Mesodermal cell (in vitro differentiated cells): ENCODE measurements around the gene IL22RA1.

Experiments used
- H3K27ac ChIP-seq: 2 replicates; pipeline ENCODE4 v1.7.0; 2013; ENCODE audit warnings: mild to moderate bottlenecking, low read depth, low read length, moderate library complexity; ENCODE audit not compliant: severe bottlenecking
- H3K36me3 ChIP-seq: 2 replicates; pipeline ENCODE4 v1.7.1; 2013; ENCODE audit warnings: mild to moderate bottlenecking, low read length, moderate library complexity; ENCODE audit not compliant: control insufficient read depth, insufficient read depth
- H3K4me1 ChIP-seq: one replicate; pipeline ENCODE4 v1.7.1; 2013; ENCODE audit warnings: mild to moderate bottlenecking, low read length; ENCODE audit not compliant: insufficient read depth, control insufficient read depth, poor library complexity, severe bottlenecking
- H3K4me3 ChIP-seq: 2 replicates; pipeline ENCODE4 v1.7.0; 2013; ENCODE audit warnings: low read length, control low read depth, mild to moderate bottlenecking; ENCODE audit not compliant: insufficient read depth, poor library complexity, severe bottlenecking; ENCODE audit errors: extremely low read depth
- H3K9me3 ChIP-seq: 2 replicates; pipeline ENCODE4 v1.7.1; 2013; ENCODE audit warnings: mild to moderate bottlenecking, low read length, moderate library complexity; ENCODE audit not compliant: control insufficient read depth
- WGBS, 2 experiments: methylation state at CpG; one replicate each; pipeline ENCODE4 v1.1.5; 2013; ENCODE audit warnings: missing lambda C conversion rate in 2 of 2; ENCODE audit not compliant: insufficient coverage in 2 of 2; 5-methylcytosine and 5-hydroxymethylcytosine counted together

The IL22RA1 gene

DNA sequence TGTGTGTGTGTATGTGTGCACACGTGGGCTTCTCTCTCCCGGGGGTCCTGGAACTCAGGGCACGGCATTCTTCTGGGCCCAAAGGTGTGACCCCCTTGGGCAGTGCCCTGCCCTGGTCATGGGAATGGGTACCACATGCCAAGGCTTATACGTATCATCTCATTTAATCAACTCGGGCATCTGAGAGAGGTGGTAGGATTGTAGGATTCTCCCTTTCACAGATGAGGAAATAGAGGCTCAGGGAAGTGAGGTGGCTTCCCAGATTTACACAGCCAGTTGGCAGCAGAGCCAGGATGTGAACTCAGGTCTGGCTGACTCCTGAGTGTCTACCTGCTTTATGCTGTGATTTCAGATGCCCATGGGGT, 46.2 kb downstream of the IL22RA1 start:
- H3K36me3 ChIP-seq = no peaks in the 10 kb centered on the region
- H3K27ac ChIP-seq = no peak overlapping the region
- 97 to 100% methylated on average over 2 to 4 of the region's 5 CpGs for WGBS, 2 experiments
- H3K4me1 ChIP-seq = no peaks in the 10 kb centered on the region
- no peaks in the 10 kb centered on the region for H3K9me3 ChIP-seq
- no peak overlapping the region for H3K4me3 ChIP-seq

DNA sequence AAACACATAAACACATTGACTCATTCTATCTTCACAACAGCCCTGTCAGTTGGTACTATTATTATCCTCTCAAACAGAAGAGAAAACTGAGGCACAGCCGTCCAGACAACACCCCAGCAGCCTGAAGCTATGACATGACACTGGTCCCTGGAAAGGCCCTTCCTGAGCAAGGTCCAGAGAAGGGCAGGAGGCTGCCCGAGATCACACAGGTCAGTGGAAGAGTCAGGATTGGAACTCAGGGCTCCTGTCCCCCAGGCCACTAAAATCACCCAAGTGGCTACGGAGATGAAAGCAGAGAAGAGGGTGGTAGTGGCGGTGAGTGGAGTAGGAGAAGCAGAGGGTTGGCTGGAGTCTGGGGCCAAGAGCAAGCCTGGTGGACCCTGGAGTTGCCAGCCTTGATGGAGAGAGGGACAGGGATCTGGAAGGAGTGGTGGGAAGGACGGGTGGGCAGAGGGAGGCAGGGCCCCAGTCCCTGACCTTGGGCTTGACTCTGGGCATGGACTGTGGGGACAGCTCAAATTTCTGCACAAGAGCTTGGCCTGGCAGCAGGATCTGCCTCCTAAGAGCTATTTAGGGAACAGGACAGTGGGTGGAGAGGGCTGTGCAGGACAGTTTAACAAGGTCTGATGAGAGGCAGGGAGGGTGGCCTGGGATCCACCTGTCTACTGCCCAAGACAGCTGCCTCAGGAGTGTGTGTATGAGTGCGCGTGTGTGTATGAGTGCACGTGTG, 46.8 kb downstream of the IL22RA1 start:
- 91% methylated on average over 4 to 8 of the region's 8 CpGs for WGBS, 2 experiments
- Histone ChIP-seq H3K4me3 (no peak overlapping the region), H3K4me1 (no peaks in the 10 kb centered on the region), H3K36me3 (no peaks in the 10 kb centered on the region), H3K27ac (no peak overlapping the region), H3K9me3 (no peaks in the 10 kb centered on the region)

DNA sequence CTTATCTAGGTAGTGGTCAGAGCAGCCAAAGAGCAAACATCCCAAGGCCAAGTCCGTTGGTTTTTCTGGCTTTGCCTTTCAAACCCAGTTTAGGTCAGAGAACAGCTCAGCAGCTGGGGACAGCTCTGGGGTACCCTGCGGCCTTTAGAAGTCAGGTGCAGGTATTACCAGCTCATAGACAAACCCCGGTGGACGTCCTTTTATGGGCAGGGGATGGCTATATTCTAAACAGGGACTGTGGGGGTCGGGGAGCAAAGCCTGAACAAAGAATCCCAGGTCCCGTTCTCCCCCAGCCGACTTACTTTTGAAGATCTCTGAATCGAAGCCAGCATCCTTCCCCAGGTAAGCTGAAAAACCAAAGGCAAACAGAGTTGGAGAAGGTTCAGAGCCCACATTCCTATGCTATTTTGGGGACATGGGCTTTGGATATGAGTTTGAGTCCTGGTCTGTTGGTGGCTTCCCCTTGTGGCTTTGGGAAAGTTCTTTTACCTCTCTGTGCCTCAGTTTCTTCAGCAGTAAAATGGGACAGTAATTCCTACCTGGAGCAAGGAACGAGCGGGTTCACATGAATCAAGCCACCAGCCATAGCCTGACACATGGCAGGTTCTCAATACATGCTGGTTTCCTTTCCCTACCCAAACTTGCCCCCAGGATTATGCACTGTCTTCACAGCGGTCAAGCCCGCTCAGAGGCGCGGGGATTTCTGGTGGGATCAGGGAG, 47.6 kb downstream of the IL22RA1 start:
- Histone ChIP-seq H3K9me3 (no peaks in the 10 kb centered on the region), H3K4me1 (no peaks in the 10 kb centered on the region), H3K4me3 (no peak overlapping the region), H3K27ac (no peak overlapping the region), H3K36me3 (no peaks in the 10 kb centered on the region)
- 76 to 79% methylated on average over 10 of the region's 14 CpGs for WGBS, 2 experiments

DNA sequence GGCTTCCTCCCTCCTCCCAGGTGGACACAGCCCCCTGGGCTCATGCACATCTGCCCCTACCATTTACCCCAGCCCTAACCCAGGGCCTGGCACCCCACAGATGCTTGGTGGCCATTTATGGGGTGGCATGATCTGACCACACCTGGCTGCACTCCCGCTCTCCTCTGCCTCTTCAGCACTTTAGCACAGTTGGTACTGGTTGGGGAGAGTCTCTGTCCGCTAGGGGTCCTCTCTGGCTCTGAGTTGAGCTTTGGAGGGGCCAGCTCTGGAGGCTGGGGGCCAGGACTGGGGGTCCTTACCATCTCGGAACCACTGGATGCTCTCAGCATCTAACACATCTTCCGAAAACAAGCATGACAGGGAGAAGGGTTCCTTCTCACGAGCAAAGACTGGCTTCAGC, 48.4 kb downstream of the IL22RA1 start:
- WGBS, 2 experiments = 86 to 95% methylated on average over 3 to 5 of the region's 5 CpGs

GRCh38 chr1:24093732-24094131, 49.2 kb downstream of the IL22RA1 start:
- no peak overlapping the region for H3K27ac ChIP-seq
- no peaks in the 10 kb centered on the region for H3K4me1 ChIP-seq
- H3K4me3 ChIP-seq = no peak overlapping the region
- WGBS, 2 experiments = 59 to 90% methylated on average over 7 to 9 of the region's 9 CpGs
- no peaks in the 10 kb centered on the region for H3K9me3 ChIP-seq
- H3K36me3 ChIP-seq = no peaks in the 10 kb centered on the region

More for the DNA sequence above, 48.4 kb downstream of the IL22RA1 start:
- Histone ChIP-seq H3K9me3 (no peaks in the 10 kb centered on the region), H3K4me3 (no peak overlapping the region), H3K4me1 (no peaks in the 10 kb centered on the region), H3K27ac (no peak overlapping the region), H3K36me3 (no peaks in the 10 kb centered on the region)

DNA sequence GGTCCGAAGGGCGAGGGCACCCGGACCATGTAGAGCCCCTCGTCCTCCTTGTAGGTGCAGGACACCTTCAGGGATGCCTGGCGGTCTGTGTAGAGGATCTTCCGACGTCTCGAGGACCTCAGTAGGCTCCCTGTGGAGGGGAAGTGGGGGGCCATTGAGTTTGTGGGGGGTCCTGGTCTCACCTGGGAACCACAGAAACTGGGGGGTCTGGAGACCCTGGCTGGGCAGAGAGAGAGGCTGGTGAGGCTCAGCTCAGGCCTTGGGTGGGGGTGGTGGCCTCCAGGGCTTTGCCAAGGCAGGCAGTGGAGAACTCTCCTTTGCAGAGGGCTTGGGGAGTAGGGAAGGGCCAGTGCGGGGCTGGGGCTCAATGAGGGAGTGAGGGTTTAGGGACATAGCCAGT, 50.0 kb downstream of the IL22RA1 start:
- Histone ChIP-seq H3K9me3 (no peaks in the 10 kb centered on the region), H3K36me3 (no peaks in the 10 kb centered on the region), H3K27ac (no peak overlapping the region), H3K4me1 (no peaks in the 10 kb centered on the region), H3K4me3 (no peak overlapping the region)
- WGBS, 2 experiments = 90 to 95% methylated on average over 4 to 9 of the region's 9 CpGs

DNA sequence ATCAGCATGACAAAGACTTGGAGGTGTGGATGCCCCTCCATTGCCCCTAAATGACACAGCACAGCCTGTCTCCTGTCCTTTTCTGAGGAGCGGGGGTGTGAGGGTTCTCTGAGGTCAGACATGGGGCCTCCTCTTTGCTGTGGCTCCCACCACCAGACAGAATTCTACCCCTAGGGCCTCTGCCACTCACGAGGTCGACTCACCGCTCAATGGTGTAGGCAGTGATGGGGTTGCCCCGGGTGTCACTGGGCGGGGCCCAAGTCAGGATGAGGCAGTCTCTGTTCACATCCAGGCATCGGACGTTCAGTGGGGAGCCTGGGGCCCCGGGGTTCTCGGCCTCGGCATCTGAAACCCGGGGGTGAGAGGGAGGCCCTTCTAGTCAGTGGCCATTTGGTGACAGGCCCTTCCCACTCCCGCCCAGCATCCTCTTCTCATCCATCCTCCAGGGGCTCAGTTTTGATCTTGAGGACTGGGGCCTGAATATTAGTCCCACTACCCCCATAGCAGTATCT, 50.9 kb downstream of the IL22RA1 start:
- no peaks in the 10 kb centered on the region for H3K9me3 ChIP-seq
- no peaks in the 10 kb centered on the region for H3K4me1 ChIP-seq
- no peak overlapping the region for H3K27ac ChIP-seq
- H3K36me3 ChIP-seq = no peaks in the 10 kb centered on the region
- H3K4me3 ChIP-seq = no peak overlapping the region
- 86 to 88% methylated on average over 7 to 12 of the region's 13 CpGs for WGBS, 2 experiments

DNA sequence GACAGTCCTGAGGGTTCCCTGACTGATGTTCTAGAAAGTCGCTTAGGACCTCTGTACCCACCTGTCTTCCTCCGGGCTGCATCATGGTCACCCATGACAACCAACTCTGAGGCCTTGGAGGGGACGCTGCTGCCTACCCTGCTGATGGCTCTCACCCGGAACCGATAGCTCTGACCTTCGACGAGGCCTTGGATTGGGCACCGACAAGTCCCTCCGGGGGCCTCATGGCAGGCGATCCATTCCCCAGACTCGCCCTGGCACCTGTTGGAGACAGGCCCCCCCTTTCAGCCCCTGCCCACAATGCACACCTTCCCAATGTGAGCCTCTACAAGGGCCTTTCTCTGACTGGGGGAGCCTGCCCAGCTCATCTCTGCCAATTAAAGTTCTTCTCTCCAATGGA, 52.2 kb downstream of the IL22RA1 start:
- H3K27ac ChIP-seq = no peak overlapping the region
- H3K9me3 ChIP-seq = no peaks in the 10 kb centered on the region
- WGBS, 2 experiments = 92% methylated on average over 10 to 11 of the region's 11 CpGs
- H3K36me3 ChIP-seq = no peaks in the 10 kb centered on the region
- no peaks in the 10 kb centered on the region for H3K4me1 ChIP-seq
- H3K4me3 ChIP-seq = no peak overlapping the region

- 92 to 96% methylated on average over 12 to 14 of the region's 14 CpGs for WGBS, 2 experiments
- Histone ChIP-seq H3K27ac (no peak overlapping the region), H3K4me3 (no peak overlapping the region)
Observed at GRCh38 chr1:24089743-24090555, 53.0 kb downstream of the IL22RA1 start.

DNA sequence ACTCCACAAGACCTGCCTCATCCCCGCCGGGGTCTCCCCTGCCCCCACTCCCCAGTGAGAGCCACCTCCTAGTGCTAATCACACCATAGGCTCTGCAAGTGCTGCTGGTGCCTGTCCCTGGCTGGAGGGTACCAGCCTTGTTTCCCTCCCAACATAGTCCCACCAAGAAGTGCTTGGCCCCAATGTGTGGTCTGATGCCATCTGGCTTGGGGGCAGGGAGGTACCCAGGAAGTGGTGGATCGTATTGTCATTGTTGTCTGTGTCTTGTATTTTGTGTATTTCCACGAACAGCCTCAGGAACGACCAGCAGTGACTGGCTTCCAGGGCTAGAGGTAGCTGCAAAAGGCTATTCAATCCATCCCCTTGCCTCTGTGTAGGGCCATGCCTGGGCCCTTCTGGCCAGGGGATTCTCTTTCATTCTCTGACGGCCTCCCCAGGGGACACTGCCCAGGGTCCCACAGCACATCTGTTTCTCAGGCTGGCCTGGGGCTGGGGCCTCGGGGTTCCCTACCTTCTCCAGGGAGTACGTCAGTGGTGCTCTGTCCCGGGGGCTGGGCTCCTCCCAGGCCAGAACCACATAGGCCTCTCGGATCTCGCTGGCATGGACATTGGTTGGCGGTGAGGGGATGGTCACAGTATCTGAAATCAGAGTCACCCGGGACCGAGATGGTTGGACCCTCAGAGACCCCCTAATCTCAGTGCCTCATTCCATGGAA, 53.8 kb downstream of the IL22RA1 start:
- Histone ChIP-seq H3K27ac (no peak overlapping the region), H3K36me3 (no peaks in the 10 kb centered on the region), H3K4me1 (no peaks in the 10 kb centered on the region), H3K4me3 (no peak overlapping the region), H3K9me3 (no peaks in the 10 kb centered on the region)
- 79 to 98% methylated on average over 9 to 10 of the region's 14 CpGs for WGBS, 2 experiments

More at GRCh38 chr1:24089743-24090555, 53.0 kb downstream of the IL22RA1 start:
- no peaks in the 10 kb centered on the region for H3K36me3 ChIP-seq
- no peaks in the 10 kb centered on the region for H3K9me3 ChIP-seq
- no peaks in the 10 kb centered on the region for H3K4me1 ChIP-seq
